Measurements from ENCODE around the gene PEPD.

GRCh38 chr19:33394723-33395560 is 126.6 kb downstream of the PEPD start:
- TF ChIP-seq E2F4 (CRISPR knock-in tag; IDR thresholded peaks at IDR 0.05; ENCODE audit: borderline replicate concordance, low read depth) (no peak), HMGXB4 (CRISPR knock-in tag; IDR thresholded peaks at IDR 0.05) (no peak), ATF2 (CRISPR knock-in tag; IDR thresholded peaks at IDR 0.05; ENCODE audit: borderline replicate concordance, low read depth) (no peak), OVOL2 (CRISPR knock-in tag; IDR thresholded peaks at IDR 0.05; ENCODE audit: borderline replicate concordance) (no peak), CTCF (IDR thresholded peaks at IDR 0.05) (no peak), TEAD4 (CRISPR knock-in tag; IDR thresholded peaks at IDR 0.05) (no peak), ARID4B (CRISPR knock-in tag; IDR thresholded peaks at IDR 0.05; ENCODE audit: borderline replicate concordance) (no peak), ZNF263 (CRISPR knock-in tag; IDR thresholded peaks at IDR 0.05; ENCODE audit: low read depth) (no peak), JUN (CRISPR knock-in tag; IDR thresholded peaks at IDR 0.05) (no peak), USF2 (CRISPR knock-in tag; IDR thresholded peaks at IDR 0.05) (no peak), ZNF317 (CRISPR knock-in tag; IDR thresholded peaks at IDR 0.05; ENCODE audit: borderline replicate concordance, low read depth) (no peak), ZNF416 (CRISPR knock-in tag; IDR thresholded peaks at IDR 0.05) (no peak), IRF1 (CRISPR knock-in tag; IDR thresholded peaks at IDR 0.05) (no peak), CREB1 (CRISPR knock-in tag; IDR thresholded peaks at IDR 0.05) (no peak)

Measured in WTC11 (cell line).